ENCODE results near the gene TMEM139. TPM values are rescaled to one million over a fixed set of nuclear protein-coding genes. Genes with fewer than 3 reads are reported as not detected.

TMEM139 gene
- total RNA-seq, 2 donors from 2014 or later: 3.2 TPM; not detected in 1

DNA sequence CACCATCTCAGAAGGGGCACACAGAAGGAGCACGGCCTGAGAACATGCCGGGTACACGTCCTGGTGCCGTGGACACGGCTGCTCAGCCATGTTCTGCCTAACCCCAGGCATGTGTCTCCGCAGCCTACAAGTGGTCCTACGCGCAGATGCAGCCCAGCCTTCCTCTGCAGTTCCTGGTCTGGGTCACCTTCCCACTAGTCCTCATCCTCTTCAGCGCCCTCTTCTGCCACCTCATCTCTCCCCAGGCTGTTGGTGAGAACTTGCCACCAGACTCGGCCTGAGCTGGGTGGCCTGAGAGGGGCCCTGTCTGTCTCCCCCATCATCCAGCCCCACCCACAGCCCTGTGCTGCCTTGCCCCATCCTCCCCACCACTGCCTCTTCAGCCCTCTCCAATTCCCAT, 36.5 kb downstream of the TMEM139 start:
- H3K27me3 ChIP-seq (replicated peaks; ENCODE audit: insufficient read depth): no peaks in the 10 kb centered on the region
- H3K4me1 ChIP-seq (ENCODE audit: control insufficient read depth in 1 of 2, low read depth in 2 of 2): no peaks in the 10 kb centered on the region
- no peak overlapping the region for H3K27ac ChIP-seq
- H3K4me3 ChIP-seq: no peak overlapping the region
- no peak for DNase-seq (ENCODE audit: low spot score)
- TF ChIP-seq, protein P1, sequence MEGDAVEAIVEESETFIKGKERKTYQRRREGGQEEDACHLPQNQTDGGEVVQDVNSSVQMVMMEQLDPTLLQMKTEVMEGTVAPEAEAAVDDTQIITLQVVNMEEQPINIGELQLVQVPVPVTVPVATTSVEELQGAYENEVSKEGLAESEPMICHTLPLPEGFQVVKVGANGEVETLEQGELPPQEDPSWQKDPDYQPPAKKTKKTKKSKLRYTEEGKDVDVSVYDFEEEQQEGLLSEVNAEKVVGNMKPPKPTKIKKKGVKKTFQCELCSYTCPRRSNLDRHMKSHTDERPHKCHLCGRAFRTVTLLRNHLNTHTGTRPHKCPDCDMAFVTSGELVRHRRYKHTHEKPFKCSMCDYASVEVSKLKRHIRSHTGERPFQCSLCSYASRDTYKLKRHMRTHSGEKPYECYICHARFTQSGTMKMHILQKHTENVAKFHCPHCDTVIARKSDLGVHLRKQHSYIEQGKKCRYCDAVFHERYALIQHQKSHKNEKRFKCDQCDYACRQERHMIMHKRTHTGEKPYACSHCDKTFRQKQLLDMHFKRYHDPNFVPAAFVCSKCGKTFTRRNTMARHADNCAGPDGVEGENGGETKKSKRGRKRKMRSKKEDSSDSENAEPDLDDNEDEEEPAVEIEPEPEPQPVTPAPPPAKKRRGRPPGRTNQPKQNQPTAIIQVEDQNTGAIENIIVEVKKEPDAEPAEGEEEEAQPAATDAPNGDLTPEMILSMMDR (IDR thresholded peaks at IDR 0.05): no peak
- no peaks in the 10 kb centered on the region for H3K36me3 ChIP-seq
- H3K9me3 ChIP-seq: no peaks in the 10 kb centered on the region
- no peak for ATAC-seq (ENCODE audit: insufficient number of reproducible peaks, low FRiP score, low read depth)

DNA sequence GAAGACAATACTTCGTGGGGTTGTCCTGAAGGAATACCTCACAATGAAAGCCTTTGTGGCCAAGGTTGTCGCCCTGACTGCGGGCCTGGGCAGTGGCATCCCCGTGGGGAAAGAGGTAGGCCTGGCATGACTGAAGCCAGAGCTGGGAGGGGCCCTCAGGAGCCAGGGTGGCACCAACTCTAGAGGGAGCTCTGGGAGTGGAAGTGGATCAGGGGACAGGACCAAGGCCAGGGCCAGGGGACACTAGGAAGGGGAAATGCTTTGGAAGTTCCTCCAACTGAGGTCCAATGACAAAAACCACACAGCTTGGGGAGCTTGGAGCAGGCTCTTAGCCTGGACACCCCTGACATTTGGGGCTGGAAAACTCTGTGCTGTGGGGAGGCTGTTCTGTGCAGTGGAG, 37.0 kb downstream of the TMEM139 start:
- ATAC-seq (ENCODE audit: insufficient number of reproducible peaks, low FRiP score, low read depth): no peak

DNA sequence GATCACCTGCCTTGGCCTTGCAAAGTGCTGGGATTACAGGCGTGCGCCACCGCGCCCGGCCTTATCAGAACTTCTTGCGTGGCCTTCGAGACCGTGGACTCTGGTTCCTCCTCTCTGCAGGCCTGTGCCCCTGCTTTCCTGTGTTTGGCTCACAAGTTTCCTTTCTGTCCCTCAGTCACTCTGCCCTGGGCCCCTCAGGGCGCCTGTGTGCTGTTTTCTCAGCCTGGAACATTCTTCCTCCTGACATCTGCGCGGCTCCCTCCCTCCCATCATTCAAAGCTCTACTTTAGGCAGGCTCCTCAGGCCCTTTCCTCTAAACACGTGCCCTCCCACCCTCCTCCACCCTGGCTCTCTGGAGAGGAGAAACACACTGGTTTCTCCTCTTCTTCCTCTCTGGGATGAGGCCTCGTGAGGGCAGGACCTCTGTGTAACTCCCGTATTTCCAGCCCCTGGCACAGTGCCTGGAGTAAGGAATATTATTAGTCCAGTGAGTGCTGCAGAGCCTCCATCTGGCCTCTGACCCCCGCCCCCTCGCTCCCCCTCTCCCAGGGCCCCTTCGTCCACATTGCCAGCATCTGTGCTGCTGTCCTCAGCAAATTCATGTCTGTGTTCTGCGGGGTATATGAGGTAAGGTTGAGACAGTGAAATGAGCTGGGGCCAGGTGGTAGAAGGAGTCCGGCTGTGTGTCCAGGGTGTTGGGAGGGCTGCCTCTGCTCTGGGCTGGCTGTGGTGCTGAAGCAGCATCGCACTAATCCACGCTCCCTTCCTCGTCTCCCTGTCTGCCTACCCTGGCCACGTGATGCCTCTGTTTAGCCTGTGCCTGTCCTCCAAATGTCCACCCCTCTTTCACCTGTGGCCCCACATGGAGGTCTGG, 38.2 kb downstream of the TMEM139 start:
- H3K4me1 ChIP-seq (ENCODE audit: control insufficient read depth in 1 of 2, low read depth in 2 of 2): no peaks in the 10 kb centered on the region
- no peaks in the 10 kb centered on the region for H3K9me3 ChIP-seq
- no peak overlapping the region for H3K4me3 ChIP-seq
- ATAC-seq (ENCODE audit: insufficient number of reproducible peaks, low FRiP score, low read depth) (no peak), DNase-seq (ENCODE audit: low spot score) (no peak)
- TF ChIP-seq, protein P1 (IDR thresholded peaks at IDR 0.05): no peak
- H3K27ac ChIP-seq: no peak overlapping the region
- no peaks in the 10 kb centered on the region for H3K36me3 ChIP-seq
- H3K27me3 ChIP-seq (replicated peaks; ENCODE audit: insufficient read depth): no peaks in the 10 kb centered on the region

More for the DNA sequence above, 37.0 kb downstream of the TMEM139 start:
- DNase-seq (ENCODE audit: low spot score): no peak
- Histone ChIP-seq H3K27ac (no peak overlapping the region), H3K9me3 (no peaks in the 10 kb centered on the region), H3K4me1 (ENCODE audit: control insufficient read depth in 1 of 2, low read depth in 2 of 2) (no peaks in the 10 kb centered on the region), H3K4me3 (no peak overlapping the region), H3K36me3 (no peaks in the 10 kb centered on the region), H3K27me3 (replicated peaks; ENCODE audit: insufficient read depth) (no peaks in the 10 kb centered on the region)
- TF ChIP-seq, protein P1 (IDR thresholded peaks at IDR 0.05): no peak

DNA sequence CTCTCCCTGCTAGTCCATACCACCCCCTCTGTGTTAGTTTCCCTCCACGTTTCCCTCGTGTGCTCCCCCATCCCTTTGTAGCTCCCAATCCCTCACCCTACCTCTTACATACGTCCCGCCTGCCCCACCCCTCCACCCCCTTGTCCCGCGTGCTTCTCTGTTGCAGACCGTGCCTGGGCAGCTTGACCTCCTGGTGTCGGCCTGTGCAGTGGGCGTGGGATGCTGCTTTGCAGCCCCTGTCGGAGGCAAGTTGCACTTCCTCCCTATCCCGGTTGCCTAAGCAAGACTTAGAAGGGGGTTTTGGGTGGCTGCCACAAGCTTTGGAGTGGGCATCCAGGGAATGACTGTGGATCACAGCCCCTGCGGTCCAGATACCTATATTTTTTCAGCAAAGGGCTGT, 38.9 kb downstream of the TMEM139 start:
- ATAC-seq (ENCODE audit: insufficient number of reproducible peaks, low FRiP score, low read depth) (no peak), DNase-seq (ENCODE audit: low spot score) (no peak)
- H3K27me3 ChIP-seq (replicated peaks; ENCODE audit: insufficient read depth): no peaks in the 10 kb centered on the region
- no peaks in the 10 kb centered on the region for H3K36me3 ChIP-seq
- TF ChIP-seq, protein P1 (IDR thresholded peaks at IDR 0.05): no peak
- H3K27ac ChIP-seq: no peak overlapping the region
- no peaks in the 10 kb centered on the region for H3K4me1 ChIP-seq (ENCODE audit: control insufficient read depth in 1 of 2, low read depth in 2 of 2)
- H3K9me3 ChIP-seq: no peaks in the 10 kb centered on the region
- H3K4me3 ChIP-seq: no peak overlapping the region

DNA sequence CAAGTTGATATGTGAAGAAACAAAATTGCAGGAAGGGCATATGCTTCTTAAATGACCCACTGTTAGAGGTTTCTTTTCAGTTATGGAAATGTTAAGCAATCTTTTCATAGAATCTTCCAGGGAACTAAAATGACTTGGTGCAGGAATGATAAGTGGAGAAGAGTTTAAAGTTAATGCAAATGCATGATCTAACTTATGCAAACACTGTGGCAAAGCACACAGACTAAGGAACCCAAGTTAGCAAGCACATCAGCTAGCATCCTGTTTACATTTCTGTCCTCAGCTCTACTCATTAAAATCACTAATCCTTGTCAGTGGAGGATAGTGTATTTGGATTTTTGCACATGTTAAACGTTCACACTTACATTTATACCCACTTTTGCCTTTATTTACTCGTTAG, 40.5 kb downstream of the TMEM139 start:
- TF ChIP-seq, protein P1 (IDR thresholded peaks at IDR 0.05): no peak
- Histone ChIP-seq H3K27me3 (replicated peaks; ENCODE audit: insufficient read depth) (no peaks in the 10 kb centered on the region), H3K27ac (no peak overlapping the region), H3K4me1 (ENCODE audit: control insufficient read depth in 1 of 2, low read depth in 2 of 2) (no peaks in the 10 kb centered on the region), H3K4me3 (no peak overlapping the region), H3K9me3 (no peaks in the 10 kb centered on the region), H3K36me3 (no peaks in the 10 kb centered on the region)
- DNase-seq (ENCODE audit: low spot score): no peak
- ATAC-seq (ENCODE audit: insufficient number of reproducible peaks, low FRiP score, low read depth): no peak

All from thoracic aorta (tissue), 2 donors.